GM19463 (cell line): Measurements from ENCODE around the gene CRYL1.
A peak's percentile ranks its signal among the peaks of the same experiment; 100 is the strongest.
"Not testable (repeated sequence)": the region's sequence is repeated elsewhere in the genome, so short reads cannot be mapped to it uniquely, and the experiment has no call there.

Experiments
- ATAC-seq: cut with Tn5 transposase; IDR thresholded peaks from one replicate; pipeline ENCODE4 v1.9.1; 2021; ENCODE audit warnings: mild to moderate bottlenecking, moderate library complexity; ENCODE audit not compliant: unreplicated experiment

Gene CRYL1

DNA sequence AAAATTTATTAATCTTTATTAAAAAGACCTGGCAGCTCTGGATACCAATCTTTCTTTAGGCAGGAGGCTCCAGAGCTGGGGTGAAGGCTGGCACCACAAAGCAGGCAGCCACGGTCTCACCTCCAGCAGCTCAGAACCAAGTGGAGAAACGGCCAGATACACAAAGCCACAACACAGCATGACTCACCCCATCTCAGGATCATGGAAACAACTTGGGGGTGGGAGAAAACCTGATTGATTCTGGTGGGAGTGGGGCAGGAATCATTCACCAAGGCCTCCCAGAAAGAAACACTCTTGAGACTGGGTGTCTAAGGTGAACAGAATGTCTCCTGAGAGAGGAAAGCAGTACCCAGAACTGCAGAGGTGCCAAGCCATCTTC, 64.2 kb downstream of the CRYL1 start:
- no peak for ATAC-seq

- ATAC-seq: no peak
Observed at GRCh38 chr13:20460761-20461160, 64.9 kb downstream of the CRYL1 start.

- no peak for ATAC-seq
Observed at GRCh38 chr13:20457670-20458069, 68.0 kb downstream of the CRYL1 start.

GRCh38 chr13:20456737-20457136, 68.9 kb downstream of the CRYL1 start:
- ATAC-seq: no peak

DNA sequence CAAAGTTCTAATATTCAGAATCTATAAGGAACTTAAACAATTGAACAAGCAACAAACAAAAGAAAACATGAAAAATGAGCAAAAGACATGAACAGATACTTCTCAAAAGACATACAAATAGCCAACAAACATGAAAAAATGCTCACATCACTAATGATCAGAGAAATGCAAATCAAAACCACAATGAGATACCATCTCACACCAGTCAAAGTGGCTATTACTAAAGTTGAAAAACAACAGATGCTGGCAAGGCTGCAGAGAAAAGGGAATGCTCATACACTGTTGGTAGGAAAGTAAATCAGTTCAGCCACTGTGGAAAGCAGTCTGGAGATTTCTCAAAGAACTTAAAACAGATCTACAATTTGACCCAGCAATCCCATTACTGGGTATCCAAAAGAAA, 74.3 kb downstream of the CRYL1 start:
- ATAC-seq: peak; percentile 67

GRCh38 chr13:20448470-20448869, 77.2 kb downstream of the CRYL1 start:
- ATAC-seq: no peak

DNA sequence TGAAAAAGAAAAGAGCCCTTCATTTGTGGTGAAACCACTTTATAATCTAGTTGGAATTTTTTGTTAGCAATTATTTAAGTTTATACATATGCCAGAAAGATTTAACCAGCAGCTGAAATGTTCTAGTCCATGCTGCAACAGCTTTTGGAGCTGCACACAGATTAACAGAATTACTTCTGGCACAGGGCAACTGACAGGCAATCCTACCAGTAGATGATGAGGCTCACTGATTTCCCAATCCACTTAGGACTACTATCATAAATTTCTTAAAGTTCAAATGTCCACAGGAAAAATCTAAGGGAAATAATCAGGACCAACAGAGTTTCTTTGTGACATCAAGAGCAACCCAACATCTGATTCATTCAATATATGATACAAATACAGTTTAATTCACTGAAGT, 78.8 kb downstream of the CRYL1 start:
- no peak for ATAC-seq

GRCh38 chr13:20446405-20446804, 79.3 kb downstream of the CRYL1 start:
- ATAC-seq: no peak

GRCh38 chr13:20442798-20443381, 82.8 kb downstream of the CRYL1 start:
- ATAC-seq: no peak

DNA sequence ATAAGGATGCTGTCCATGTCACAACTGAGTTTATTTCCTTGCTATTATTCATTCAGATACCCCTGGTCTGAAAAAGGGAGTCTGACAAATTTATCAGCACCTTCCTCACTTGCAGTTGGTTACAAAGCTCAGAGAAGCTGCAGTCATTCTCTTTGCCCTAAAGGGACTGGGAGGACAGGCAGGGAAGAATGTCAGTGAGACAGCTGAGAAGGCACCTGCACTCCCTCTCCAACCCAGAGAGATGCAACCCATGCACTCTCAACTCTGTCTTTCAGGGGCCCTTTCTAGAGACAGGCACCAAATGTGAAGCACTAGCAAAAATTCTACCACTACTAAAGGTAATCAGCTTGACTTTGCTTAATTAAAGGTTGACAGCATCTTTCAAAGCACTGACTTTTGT, 83.3 kb downstream of the CRYL1 start:
- no peak for ATAC-seq

DNA sequence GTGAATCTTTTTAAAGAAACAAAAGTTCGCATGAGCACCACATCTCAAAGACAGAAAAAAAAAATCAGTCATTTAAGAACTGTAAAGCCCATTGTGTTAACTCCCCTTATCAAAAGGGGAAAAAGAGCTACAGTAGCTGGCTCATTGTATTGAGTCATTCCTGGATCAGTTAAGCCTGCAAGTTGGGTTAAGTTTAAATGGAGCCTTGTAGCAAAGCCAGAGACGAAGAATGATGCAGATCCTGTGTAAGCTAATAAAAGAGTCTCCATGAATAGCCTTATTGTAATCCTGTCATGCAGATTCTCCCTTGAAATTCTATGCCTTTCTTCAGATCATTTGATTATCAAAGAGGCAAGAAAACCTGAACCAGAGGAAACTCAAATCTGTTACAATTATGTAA, 83.8 kb downstream of the CRYL1 start:
- peak; percentile 47 for ATAC-seq

- no peak for ATAC-seq
Observed at GRCh38 chr13:20441056-20441455, 84.6 kb downstream of the CRYL1 start.

DNA sequence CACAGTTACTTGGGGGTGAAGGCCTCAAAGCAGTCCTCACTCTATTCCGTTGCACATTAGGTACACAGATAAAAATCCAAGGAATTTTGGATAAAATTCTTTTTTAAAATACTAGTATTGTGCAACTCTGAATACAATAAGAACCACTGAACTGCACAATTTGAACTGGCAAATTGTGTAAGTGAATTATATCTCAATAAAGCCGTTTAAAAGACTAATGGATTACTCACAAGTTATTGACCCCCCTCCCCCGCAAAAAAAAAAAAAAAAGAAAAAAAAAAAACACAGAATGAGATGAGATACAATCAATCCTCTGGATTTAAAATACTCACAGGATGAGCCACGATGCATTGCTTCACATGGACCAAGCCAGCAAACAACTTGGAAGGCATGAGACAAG, 86.4 kb downstream of the CRYL1 start:
- no peak for ATAC-seq

DNA sequence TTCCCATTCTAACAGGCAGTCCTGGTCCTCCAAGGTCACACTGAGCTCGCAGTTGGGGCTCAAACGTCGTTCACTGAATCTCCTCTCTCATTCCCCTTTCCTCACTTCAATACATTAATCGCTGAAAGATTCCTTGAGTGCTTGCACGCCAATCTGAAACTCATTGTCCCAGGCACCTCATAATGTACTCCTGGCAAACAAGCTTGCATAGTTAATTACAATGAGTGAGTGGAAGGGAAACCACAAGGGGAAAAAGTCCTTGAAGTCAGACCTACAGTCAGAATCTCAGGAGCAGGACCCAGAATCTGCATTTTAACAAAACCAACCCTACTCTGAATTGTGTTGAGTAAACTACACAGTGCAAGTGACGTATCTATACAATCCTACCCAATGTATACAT, 86.9 kb downstream of the CRYL1 start:
- ATAC-seq: no peak

DNA sequence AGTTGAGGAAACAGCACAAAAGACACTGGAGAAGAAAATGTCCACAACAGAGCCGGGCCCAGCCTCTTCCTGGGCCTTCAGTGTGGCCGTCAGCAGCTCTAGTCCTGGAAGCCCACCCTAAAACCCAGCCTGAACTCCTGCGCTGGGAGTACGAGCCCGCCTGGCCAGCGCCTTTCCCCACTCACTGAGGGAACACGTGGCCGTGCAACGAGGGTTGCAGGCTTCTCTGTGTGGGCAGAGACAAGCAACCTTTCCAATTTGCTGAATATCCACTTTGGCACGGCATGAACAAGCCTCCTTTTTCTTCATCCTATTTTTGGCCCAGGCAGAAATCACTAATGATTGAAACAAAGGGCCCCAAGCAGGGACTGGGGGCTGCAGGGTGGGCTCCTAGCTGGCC, 89.2 kb downstream of the CRYL1 start:
- ATAC-seq: no peak

DNA sequence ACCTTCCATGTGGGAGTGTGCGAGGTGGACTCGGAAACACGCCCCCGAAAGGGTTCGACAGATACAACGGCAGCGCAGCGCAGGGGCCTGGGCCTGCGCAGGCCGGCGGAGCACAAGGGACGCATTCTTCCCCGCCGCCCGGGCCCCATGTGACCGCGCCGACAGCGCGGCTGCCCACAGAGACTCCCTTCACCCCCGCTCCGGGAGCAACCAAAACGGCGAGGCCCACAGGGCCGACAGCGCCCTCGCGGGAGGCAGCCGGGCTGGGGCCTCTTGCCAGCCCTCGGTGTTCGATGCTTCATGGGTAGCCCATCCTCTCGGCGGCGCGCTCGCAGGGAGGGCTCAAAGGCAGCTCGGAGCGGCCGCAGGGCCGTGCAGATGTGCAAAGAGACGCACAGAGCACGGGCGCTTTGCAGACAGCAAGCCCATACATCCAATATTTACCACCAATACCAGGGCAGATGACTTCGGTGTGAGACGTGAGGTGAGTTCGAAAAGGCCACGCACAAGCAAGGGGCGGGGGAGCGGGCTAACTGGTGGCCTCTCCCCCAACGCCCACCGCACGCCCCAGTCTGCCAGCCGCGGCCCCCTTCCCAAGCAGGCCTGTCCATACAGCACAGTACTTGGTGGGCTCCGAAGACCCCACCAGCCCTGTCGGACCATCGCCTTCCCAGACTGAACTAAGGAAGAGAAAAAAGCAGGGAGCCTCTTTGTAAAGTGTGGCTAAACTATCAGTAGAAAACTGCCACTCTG, 89.9 kb downstream of the CRYL1 start:
- no peak for ATAC-seq

DNA sequence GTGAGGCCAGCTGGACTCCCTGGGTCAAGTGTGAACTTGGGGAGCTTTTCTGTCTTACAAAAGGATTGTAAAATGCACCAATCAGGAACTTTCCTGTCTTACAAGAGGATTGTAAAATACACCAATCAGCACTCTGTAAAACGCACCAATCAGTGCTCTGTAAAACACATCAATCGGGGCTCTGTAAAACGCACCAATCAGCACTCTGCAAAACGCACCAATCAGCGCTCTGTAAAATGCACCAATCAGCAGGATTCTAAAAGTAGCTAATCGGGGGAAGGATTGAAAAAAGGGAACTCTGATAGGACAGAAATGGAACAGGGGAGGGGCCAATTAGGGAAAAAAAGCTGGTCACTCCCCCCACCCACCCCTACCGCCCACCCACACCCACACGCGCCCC, 91.4 kb downstream of the CRYL1 start:
- not testable (repeated sequence) for ATAC-seq

DNA sequence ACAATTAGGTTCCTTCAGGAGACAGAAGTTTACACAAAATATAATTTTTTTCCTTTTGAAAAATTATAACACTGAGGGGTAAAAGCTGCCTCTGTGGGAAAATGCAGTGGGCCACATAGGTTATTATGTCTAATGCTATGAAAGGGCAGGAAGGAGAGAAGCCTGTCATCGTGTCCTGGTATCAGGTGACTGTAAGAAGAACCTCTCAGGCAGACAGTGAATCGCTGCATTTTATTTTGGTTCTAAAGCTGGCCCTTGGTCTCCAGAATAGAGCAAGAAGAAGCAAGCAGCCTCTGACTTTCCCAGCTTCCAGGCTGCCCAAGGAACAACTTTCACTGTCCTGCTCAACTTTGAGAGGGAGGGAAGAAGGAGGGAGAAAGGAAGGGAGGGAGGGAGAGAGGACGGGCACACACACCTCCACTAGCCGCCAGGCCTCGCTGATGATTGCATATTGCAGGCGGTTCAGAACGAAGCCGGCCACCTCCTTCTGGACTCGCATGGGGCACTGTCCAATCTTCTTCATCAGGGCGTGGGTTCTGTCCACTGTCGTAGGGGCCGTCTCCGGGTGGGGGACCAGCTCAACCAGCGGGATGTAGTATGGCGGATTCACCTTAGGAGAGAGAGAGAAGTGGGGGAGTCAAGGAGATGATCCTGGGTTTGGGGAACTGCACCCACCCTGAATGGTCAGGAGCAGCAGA, 93.8 kb downstream of the CRYL1 start:
- no peak for ATAC-seq

GRCh38 chr13:20431080-20431479, 94.6 kb downstream of the CRYL1 start:
- no peak for ATAC-seq

DNA sequence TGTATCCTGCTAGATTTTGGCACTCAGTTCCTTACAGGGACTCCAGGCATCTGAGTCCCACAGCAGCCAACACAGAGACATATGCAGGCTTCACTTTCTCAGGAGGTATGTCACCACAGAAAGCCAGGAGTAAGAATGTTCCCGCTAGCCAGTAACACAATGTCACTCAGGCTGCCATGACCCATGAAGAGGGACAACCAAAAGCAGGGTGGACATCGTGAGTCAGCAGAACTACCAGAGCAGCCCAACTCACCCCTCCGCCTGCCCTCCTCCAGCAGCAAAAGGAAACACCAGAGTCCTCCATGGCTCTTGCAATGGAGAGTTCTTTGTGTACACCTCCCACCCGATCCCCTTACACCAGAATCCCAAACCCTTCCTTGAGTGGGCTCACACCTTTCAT, 95.4 kb downstream of the CRYL1 start:
- ATAC-seq: no peak

DNA sequence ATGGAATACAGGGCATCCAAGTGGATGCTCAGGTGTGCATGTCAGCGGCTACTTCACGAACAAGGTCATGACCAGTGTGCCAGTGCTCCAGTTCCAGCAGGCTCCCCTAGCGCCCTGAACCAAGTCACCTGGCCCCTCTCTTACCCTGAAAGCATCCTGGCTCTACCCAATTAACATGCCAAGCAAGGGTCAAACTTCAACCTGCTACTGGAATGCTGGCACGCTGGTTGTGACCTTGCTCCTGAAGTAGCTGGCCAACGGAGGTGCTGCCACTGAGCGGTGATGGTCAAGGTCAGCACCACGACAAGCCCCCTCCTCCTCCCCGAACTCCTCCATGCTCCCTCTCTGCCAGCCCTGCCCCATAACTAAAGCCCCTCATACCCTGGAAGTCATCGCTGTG, 96.0 kb downstream of the CRYL1 start:
- ATAC-seq: no peak
